K562 (cell line): ENCODE data around the gene CNBD2. TPM values are rescaled to one million over a fixed set of nuclear protein-coding genes. Genes with fewer than 3 reads are reported as not detected.

ENCODE experiments used
- ADNP ChIP-seq: fragments of 200-800 bp; sonication (Bioruptor generic); IDR thresholded peaks from 2 replicates; pipeline ENCODE4 v1.6.1; 2016; ENCODE audit warnings: missing genetic modification characterization, missing compliant biosample characterization
- CC2D1A ChIP-seq: fragments of 450-650 bp; IDR thresholded peaks from 2 replicates; pipeline ENCODE4 v1.6.1; 2017; ENCODE audit warnings: mild to moderate bottlenecking
- HCFC1 ChIP-seq: IDR thresholded peaks from 2 replicates; pipeline ENCODE4 v1.6.1; 2012; ENCODE audit warnings: low read depth, low read length, improper control_type of control experiment
- HMG20A ChIP-seq: fragments of 450-650 bp; formaldehyde crosslinking; conservative IDR thresholded peaks from 2 replicates; pipeline ENCODE4 v1.4.0; 2020; ENCODE audit warnings: mild to moderate bottlenecking, mixed read lengths
- KLF6 ChIP-seq: fragments of 250-450 bp; sonication (Bioruptor Pico); IDR thresholded peaks from 2 replicates; pipeline ENCODE4 v1.4.0; 2020; ENCODE audit warnings: mild to moderate bottlenecking, moderate library complexity, borderline replicate concordance
- LCOR ChIP-seq: sonication (generic); formaldehyde crosslinking; IDR thresholded peaks from 2 replicates; pipeline ENCODE4 v1.8.0; 2022; ENCODE audit warnings: mild to moderate bottlenecking, missing genetic modification reagents
- MTA1 ChIP-seq: fragments of 450-650 bp; IDR thresholded peaks from 2 replicates; pipeline ENCODE4 v1.6.1; 2017; ENCODE audit warnings: borderline replicate concordance
- POLR2B ChIP-seq: fragments of 450-650 bp; IDR thresholded peaks from 2 replicates; pipeline ENCODE4 v1.6.1; 2018; ENCODE audit warnings: low read depth; ENCODE audit not compliant: partially characterized antibody
- THAP12 ChIP-seq: fragments of 250-450 bp; sonication (Bioruptor Pico); IDR thresholded peaks from 2 replicates; pipeline ENCODE4 v1.9.0; 2021; ENCODE audit warnings: mild to moderate bottlenecking, inconsistent platforms
- ZBTB7A ChIP-seq: IDR thresholded peaks from 2 replicates; pipeline ENCODE4 v1.6.1; 2011; ENCODE audit warnings: low read depth, mild to moderate bottlenecking, low read length, moderate library complexity, borderline replicate concordance; ENCODE audit not compliant: control insufficient read depth
- ZNF175 ChIP-seq: fragments of 200-800 bp; sonication (Bioruptor generic); IDR thresholded peaks from 2 replicates; pipeline ENCODE4 v1.6.1; 2016; ENCODE audit warnings: low read depth, mild to moderate bottlenecking, missing genetic modification characterization, missing compliant biosample characterization
- ZNF24 ChIP-seq: fragments of 450-650 bp; IDR thresholded peaks from 2 replicates; pipeline ENCODE4 v1.6.1; 2016
- ZNF3 ChIP-seq: fragments of 250-450 bp; sonication (Bioruptor Pico); IDR thresholded peaks from 2 replicates; pipeline ENCODE4 v1.5.0; 2021; ENCODE audit warnings: mild to moderate bottlenecking, moderate library complexity
- polyA plus RNA-seq, 8 experiments: library from polyadenylated mRNA; depleted of rRNA in 4 of 8; stranded (reverse) in 5 of 8; unstranded in 3 of 8; fragments of >200 nt; fragmentation: Nextera tagmentation in 2 of 8; fragmentation: Illumina TruSeq in 1 of 8; extraction: Ambion mirVana in 2 of 8; extraction: Trizol in 1 of 8; gene quantifications; 2 replicates each; pipeline versions ENCODE4 v1.2.1 to v1.2.3, GENCODE V29; 2011 to 2014; ENCODE audit warnings: inconsistent platforms in 1 of 8, missing spikeins in 1 of 8
- total RNA-seq, 7 experiments: library from RNA; depleted of rRNA in 6 of 7; stranded (reverse); fragments of >200 nt in 6 of 7; fragmentation: Illumina TruSeq in 2 of 7; extraction: Trizol in 2 of 7; gene quantifications; 2 replicates each; pipeline versions ENCODE4 v1.2.1 to v1.2.3, GENCODE V29; 2011 to 2021; ENCODE audit warnings: low replicate concordance in 1 of 7
- TF ChIP-seq, protein P1 (sequence below): fragments of 450-650 bp; IDR thresholded peaks from 2 replicates; pipeline ENCODE4 v1.6.1; 2016; ENCODE audit warnings: low read depth
- TF ChIP-seq, protein P2 (sequence below): fragments of 450-650 bp; IDR thresholded peaks from 2 replicates; pipeline ENCODE4 v1.6.1; 2016; ENCODE audit warnings: mild to moderate bottlenecking

The CNBD2 gene
- total and polyA plus RNA-seq, 9 of the 15 experiments (the other 6 are each of a cell fraction or from before 2014, with no cell fraction given), result 3.2 to 17.5 (median 5.3) TPM

- TF ChIP-seq, protein P1, sequence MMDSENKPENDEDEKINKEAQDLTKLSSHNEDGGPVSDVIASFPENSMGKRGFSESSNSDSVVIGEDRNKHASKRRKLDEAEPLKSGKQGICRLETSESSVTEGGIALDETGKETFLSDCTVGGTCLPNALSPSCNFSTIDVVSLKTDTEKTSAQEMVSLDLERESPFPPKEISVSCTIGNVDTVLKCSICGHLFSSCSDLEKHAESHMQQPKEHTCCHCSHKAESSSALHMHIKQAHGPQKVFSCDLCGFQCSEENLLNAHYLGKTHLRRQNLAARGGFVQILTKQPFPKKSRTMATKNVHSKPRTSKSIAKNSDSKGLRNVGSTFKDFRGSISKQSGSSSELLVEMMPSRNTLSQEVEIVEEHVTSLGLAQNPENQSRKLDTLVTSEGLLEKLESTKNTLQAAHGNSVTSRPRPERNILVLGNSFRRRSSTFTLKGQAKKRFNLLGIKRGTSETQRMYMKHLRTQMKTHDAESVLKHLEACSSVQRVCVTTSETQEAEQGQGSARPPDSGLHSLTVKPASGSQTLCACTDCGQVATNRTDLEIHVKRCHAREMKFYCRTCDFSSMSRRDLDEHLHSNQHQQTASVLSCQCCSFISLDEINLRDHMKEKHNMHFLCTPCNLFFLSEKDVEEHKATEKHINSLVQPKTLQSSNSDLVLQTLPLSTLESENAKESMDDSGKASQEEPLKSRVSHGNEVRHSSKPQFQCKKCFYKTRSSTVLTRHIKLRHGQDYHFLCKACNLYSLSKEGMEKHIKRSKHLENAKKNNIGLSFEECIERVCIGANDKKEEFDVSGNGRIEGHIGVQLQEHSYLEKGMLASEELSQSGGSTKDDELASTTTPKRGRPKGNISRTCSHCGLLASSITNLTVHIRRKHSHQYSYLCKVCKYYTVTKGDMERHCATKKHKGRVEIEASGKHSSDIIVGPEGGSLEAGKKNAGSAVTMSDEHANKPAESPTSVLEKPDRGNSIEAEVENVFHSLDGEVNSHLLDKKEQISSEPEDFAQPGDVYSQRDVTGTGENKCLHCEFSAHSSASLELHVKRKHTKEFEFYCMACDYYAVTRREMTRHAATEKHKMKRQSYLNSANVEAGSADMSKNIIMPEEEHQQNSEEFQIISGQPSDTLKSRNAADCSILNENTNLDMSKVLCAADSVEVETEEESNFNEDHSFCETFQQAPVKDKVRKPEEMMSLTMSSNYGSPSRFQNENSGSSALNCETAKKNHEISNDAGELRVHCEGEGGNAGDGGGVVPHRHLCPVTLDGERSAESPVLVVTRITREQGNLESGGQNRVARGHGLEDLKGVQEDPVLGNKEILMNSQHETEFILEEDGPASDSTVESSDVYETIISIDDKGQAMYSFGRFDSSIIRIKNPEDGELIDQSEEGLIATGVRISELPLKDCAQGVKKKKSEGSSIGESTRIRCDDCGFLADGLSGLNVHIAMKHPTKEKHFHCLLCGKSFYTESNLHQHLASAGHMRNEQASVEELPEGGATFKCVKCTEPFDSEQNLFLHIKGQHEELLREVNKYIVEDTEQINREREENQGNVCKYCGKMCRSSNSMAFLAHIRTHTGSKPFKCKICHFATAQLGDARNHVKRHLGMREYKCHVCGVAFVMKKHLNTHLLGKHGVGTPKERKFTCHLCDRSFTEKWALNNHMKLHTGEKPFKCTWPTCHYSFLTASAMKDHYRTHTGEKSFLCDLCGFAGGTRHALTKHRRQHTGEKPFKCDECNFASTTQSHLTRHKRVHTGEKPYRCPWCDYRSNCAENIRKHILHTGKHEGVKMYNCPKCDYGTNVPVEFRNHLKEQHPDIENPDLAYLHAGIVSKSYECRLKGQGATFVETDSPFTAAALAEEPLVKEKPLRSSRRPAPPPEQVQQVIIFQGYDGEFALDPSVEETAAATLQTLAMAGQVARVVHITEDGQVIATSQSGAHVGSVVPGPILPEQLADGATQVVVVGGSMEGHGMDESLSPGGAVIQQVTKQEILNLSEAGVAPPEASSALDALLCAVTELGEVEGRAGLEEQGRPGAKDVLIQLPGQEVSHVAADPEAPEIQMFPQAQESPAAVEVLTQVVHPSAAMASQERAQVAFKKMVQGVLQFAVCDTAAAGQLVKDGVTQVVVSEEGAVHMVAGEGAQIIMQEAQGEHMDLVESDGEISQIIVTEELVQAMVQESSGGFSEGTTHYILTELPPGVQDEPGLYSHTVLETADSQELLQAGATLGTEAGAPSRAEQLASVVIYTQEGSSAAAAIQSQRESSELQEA, result peak; percentile 17; the same call in 1 of the 2 replicates
- TF ChIP-seq KLF6 (no peak; the same call in 1 of the 2 replicates), MTA1 (0 out of 2 replicates have a peak, but pooled peaks have one; percentile 15), LCOR (CRISPR knock-in tag) (no peak), THAP12 (no peak), ZNF24 (no peak), ADNP (tag) (no peak), CC2D1A (peak; percentile 59; the same call in 1 of the 2 replicates), ZBTB7A (no peak), POLR2B (peak; percentile 42), HMG20A (no peak), ZNF175 (CRISPR knock-in tag) (no peak), ZNF3 (CRISPR knock-in tag) (no peak), HCFC1 (no peak)
- TF ChIP-seq, protein P2, sequence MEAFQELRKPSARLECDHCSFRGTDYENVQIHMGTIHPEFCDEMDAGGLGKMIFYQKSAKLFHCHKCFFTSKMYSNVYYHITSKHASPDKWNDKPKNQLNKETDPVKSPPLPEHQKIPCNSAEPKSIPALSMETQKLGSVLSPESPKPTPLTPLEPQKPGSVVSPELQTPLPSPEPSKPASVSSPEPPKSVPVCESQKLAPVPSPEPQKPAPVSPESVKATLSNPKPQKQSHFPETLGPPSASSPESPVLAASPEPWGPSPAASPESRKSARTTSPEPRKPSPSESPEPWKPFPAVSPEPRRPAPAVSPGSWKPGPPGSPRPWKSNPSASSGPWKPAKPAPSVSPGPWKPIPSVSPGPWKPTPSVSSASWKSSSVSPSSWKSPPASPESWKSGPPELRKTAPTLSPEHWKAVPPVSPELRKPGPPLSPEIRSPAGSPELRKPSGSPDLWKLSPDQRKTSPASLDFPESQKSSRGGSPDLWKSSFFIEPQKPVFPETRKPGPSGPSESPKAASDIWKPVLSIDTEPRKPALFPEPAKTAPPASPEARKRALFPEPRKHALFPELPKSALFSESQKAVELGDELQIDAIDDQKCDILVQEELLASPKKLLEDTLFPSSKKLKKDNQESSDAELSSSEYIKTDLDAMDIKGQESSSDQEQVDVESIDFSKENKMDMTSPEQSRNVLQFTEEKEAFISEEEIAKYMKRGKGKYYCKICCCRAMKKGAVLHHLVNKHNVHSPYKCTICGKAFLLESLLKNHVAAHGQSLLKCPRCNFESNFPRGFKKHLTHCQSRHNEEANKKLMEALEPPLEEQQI, result no peak
Observed at GRCh38 chr20:36051318-36052116, 83.1 kb downstream of the CNBD2 start (continued).
